Thoracic aorta endothelial cell (primary cell): ENCODE measurements around the gene HYCC1. TPM values are rescaled to one million over a fixed set of nuclear protein-coding genes. Genes with fewer than 3 reads are reported as not detected.

Experiments
- total RNA-seq: library from RNA; depleted of rRNA; stranded (reverse); fragments of >200 nt; gene quantifications from 2 replicates; pipeline ENCODE4 v1.2.3, GENCODE V29; 2012

The HYCC1 gene
- 87.9 and 108 TPM in 2 replicates for total RNA-seq

DNA sequence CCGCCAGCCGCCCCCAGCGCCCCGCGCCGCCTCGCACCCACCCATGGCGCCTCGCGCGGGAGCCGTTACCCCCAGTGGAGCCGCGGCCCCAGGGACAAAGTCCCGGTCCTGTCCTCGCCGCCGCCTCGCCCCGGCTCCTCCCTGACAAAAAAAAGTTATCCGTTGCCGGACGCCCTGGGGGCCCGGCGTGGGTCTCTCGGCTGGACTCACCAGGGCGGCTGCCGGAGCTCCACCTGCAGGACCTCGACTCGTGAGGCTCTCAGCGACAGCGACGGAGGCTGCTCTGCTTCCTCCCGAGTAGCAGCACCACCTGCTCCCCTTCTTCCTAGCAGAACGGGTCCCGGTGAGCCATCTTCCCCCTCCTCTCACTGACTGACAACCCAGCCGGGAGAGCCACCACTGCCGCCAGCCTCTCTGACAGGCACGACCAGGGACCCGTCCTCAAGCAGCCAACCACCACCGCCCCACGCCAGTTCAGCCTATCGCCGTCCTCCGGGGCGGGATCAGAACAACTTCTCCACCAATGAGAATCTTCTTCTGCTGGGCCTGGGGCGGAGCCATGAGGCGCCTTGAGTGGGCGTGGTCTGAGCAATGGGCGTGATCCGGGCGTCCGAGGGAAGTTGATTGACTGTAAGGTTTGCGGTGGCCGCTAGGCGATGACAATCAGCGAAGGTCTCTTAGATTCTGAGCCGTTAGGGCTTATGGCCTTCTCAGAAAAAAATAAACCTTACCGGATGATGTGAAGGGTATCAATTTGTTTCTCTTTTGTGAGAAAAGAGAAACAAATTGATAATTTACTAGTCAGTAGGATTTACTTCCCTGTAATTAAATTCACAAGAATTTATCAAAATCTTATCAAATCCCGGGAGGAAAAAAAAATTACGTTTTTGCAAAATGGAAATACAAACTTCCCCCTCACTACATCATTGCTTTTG lies at the start of gene HYCC1:
TSS of gene HYCC1 (minus strand) at position 416 of the 935 bp plus-strand sequence. CDS start 23,019 bp downstream, outside the sequence.

Other genes starting within 250 kb of the HYCC1 start
- gene TOMM7, start 191.3 kb downstream of the HYCC1 start, total RNA-seq: 94.3 and 153 TPM in 2 replicates
- gene KLHL7, start 91.7 kb upstream of the HYCC1 start, total RNA-seq: 48.2 and 58.0 TPM in 2 replicates
- 36.6 and 51.3 TPM in 2 replicates for gene NUP42, start 167.9 kb upstream of the HYCC1 start, total RNA-seq
- gene GPNMB, start 232.6 kb upstream of the HYCC1 start, total RNA-seq: 0.13 and 0.72 TPM in 2 replicates